NCI-H526 treated with DMSO at 0.1 percent for 48 hours (cell line): ENCODE data around the gene FN3K.

ENCODE experiments used
- DNase-seq: peaks from one replicate; lab custom pipeline; 2025; lab: John Stamatoyannopoulos, UW

FN3K gene

DNA sequence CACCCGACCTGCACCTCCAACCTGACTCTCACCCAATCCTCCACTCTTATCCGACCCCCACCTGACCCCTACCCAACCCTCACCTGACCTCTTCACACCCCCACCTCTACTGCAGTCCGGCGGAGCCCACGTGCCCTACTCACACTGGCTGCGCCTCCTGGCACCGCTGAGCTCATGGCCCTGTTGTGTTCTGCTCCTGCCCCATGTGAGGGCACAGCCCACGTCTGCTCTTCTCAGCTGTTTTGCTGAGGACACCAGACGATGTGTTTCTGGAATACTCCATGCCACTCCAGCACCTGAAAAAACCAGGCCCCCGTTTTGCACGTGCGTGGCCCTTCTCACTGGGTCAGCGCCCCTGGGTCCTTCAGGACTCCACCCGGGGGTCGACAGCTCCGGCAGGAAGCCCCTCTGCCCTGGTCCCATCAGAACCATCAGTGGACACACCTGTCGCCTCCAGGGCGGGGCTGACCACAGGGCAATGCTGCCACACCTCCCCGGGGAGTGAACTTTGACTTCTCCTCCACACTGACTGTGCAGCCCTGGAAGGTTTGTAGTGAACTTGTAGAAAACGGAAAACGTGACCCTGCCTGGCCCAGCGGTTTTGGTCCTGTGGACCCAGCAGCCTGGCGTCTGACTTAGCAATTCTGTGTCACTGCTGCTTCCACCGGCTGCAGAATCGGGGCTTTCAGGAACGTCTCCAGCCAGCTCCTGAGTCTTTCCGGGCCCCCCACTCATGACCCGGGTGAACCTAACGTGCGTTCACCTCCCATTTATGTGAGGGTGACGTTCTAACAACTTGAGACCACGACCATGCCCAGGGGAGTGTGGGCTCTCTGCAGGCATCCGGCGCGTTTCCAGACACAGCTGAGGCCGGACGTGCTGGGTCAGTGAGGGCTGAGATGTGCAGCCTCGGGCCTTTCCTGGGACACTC lies 31.2 kb upstream of the FN3K start:
- no peak for DNase-seq

DNA sequence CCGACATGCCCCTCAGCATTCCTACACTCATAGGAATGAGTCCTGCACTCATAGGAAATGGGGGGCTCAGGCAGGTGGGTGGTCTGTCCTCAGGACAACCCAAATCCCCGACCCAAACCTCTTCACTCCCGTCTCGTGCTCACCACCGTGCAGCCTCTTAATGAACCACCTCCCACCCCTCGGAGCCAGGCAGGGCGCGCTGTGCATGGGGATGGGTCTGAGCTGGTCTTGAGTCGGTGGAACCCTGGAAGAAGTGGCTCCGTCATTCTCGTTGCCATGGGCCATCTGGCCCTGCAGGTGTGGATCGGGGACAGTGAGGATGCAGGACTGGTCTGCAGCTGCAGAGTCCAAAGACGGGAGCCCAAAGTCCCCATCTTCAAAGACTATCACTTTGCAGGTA lies 30.5 kb upstream of the FN3K start:
- DNase-seq: no peak

DNA sequence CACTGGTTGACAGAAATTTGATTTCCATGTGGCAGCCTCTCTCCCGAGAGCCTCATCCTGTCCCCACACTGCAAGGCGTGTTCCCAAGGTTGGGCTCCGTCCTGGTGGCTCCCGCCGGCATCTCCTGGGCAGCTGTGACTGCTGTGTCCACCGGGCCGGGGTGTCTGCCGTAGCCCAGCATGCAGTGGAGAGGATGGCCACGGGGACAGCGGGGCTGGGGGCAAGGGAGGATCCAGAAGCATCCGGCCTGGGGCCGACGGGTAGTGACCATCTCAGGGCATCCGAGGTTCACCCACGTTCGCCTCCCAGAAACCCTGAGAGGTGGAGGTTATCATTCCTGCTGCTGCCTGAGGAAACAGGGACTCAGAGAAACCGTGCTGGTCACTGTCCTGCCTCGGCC lies 29.7 kb upstream of the FN3K start:
- no peak for DNase-seq

DNA sequence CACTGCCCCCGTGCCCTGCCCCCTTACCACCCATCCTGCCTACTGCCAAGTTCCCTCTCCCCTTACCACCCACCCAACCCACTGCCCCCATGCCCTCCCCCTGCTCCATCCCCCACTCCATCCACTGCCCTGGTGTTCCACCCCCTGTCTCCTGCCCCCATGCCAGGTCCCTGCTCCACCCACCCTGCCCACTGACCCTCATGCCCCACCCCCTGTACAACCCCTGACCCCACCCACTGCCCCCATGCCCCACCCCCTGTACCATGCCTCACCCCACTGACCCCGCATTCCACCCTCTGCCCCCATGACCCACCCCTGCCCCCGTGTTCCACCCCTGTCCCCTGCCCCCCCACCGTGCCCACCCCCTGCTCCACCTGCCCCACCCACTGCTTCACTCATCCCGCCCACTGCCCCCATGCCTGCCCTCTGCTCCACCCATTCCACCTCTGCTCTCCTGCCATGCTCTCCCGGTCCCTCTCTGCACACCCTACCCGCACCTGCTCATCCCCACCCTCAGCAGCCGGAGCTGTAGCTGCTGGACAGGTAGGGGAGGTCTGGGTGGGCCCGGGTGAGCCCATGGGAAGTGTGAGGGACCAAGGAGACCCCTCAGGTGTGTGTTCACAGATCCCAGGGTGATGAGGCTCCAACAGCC lies 26.3 kb upstream of the FN3K start:
- DNase-seq: no peak

DNA sequence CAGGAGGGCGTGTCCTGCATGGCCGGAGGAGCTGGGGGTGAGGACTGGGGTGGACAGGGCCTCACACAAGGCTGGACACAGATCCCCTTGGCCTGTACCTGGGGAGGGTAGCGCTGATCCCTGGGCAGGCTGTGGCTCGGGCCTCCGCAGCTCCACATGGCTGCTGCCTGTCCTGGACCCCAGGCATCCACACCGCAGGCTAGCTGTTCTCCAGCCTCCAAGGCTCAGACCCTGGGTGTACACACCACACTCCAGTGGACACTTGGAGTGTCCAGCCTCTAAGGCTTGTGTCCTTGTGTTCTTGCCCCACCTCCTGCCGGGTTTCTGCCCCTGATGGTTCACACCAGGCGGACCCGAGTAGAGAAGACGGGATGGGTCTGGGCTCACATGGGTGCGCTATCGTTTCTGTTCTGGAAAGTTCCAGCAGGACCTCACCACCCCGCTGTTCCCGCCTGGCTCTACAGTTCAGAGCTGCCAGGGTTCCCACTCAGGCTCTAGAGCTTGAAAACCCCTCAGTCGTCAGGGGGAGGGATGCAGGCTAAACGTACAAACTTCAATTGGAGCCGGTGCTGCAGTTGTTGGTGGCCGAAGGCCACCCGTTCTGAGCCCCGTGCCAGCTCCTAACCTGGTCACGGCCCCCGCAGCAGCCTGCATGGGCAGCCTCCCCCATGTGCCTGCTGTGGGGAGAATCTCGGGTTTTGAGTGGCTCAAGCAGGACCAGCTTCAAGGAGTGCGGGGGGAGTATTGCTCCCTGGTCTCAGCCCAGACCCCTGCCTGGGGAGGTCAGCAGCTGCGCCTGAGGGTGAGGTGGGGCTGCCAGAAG lies 25.5 kb upstream of the FN3K start:
- no peak for DNase-seq

DNA sequence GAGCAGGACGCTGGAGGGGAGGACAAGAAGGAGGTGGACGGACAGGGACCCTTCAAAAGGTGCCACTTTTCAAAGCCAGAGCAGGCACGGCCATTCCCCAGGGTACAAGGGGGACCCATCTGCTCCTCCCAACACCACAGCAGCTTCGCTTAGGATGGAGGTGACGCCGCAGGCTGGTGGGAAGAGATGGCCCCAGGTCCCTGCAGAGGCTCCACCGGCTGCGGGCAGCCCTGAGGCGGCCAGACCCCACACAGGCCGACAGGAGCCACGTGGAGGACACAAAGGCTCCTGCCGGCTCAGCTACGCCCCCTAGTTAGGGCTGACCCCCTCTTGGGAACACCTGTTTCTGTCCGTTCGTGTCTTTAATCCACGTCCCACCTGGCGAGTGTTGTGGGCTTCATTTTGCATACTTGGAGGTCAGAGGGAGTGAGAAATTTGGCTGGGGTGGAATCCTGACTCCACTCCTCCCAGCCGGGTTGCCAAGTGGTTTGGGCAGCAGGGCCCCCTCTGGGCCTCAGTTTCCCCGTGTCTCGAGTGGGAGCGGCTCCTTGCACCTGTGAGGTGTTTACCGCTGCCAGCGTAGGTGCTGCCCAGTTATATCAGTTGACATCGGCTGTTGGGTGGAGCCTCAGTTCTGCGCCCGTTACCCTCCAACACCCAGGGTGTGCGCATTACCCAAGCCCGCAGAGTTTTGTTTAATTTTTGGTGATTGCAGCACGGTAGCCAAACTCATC lies 24.7 kb upstream of the FN3K start:
- no peak for DNase-seq

DNA sequence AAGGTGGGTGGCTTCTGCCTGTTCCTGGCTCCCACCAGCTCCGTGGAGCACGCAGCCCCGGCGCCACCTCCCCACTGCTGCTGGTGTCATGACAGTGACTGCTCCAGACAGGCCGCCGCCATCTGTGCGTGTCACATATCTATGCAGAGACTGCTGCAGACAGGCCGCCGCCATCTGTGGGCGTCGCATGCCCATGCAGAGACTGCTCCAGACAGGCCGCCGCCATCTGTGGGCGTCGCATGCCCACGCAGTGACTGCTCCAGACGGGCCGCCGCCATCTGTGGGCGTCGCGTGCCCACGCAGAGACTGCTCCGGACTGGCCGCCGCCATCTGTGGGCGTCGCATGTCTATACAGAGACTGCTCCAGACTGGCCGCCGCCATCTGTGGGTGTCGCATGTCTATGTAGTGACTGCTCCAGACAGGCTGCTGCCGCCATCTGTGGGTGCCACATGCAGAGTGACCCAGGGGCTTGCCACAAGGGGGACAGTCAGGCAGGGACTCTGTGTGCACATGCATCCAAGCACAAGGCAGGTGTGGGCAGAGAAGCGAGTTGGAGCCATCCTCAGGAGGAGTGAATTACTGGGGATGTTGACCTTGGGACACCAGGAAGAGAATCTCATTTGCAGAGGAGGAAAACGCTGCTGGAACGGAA lies 22.2 kb upstream of the FN3K start:
- no peak for DNase-seq

DNA sequence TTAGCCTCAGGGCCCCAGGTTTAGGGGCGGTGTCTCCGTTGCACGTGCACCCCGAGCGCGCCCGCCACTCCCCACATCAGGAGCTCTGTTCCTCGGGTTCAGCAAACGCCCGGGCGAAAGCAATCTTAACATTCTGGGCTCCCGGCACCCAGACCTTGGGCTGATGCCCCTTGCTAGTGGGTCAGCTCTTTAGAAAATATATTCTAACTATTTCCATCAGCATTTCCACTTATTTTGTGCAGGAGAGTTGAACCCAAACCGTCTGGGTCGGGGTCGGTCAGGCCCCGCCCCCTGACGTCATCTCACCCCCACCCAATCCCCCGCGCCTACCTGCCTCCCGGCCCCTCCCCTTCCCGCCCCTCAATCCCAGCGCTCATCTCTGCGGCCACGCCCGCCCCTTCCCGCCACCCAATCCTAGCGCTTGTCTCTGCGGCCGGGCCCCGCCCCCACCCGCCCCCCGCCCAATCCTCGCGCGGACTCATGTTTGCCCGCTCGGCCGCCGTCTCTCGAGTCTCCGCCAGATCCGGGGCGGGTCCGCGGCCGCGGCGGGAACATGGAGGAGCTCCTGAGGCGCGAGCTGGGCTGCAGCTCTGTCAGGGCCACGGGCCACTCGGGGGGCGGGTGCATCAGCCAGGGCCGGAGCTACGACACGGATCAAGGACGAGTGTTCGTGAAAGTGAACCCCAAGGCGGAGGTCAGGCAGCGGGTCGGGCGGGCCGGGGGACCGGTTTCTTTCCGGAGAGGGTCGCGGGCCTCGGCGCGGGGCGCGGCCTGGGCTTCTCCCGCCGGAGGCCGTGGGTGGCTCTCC lies 19.0 kb upstream of the FN3K start, which contains the start of gene FN3KRP:
Gene FN3KRP (plus strand): TSS at position 504 of the 808 bp plus-strand sequence. CDS start 50 bp downstream, at position 554.
- DNase-seq: peak; percentile 89

DNA sequence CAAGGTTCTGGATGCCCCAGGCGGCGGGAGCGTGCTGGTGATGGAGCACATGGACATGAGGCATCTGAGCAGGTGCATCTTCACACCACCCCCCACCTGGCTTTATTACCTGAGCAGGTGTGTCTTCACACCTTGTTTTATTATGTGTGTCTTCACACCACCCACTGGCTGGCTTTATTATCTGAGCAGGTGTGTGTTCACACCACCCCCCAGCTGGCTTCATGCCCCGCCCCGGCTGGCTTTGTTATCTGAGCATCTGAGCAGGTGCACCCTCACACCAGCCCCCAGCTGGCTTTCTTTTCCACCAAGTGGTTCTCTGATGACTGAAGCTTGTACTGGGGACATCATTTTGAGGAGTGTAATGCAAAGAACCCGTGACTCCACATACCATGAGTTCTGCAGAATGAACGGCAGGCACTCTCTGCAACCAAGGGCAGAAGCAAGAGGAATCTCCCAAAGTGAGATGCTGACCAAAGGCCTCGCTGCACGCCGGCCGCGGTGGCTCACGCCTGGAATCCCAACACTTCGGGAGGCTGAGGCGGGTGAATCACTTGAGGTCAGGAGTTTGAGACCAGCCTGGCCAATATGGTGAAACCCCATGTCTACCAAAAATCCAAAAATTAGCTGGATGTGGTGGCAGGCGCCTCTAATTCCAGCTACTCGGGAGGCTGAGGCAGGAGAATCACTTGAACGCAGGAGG lies 16.3 kb upstream of the FN3K start:
- no peak for DNase-seq

DNA sequence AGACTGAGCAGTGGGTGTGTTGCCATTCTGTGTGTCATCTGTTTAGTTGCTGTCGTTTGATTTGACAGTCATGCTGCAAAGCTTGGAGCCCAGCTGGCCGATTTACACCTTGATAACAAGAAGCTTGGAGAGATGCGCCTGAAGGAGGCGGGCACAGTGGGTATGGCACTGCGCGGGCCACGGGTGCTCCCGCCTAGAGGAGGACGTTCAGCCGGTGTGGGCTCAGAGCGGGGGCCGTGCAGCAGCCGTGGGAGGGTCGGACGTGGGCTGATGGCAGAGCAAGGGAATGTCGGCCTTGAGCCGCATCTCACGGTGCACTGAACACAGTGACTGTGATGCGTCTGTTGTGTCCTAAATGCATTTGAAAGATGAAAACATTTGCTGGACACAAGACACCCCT lies 15.2 kb upstream of the FN3K start:
- no peak for DNase-seq

DNA sequence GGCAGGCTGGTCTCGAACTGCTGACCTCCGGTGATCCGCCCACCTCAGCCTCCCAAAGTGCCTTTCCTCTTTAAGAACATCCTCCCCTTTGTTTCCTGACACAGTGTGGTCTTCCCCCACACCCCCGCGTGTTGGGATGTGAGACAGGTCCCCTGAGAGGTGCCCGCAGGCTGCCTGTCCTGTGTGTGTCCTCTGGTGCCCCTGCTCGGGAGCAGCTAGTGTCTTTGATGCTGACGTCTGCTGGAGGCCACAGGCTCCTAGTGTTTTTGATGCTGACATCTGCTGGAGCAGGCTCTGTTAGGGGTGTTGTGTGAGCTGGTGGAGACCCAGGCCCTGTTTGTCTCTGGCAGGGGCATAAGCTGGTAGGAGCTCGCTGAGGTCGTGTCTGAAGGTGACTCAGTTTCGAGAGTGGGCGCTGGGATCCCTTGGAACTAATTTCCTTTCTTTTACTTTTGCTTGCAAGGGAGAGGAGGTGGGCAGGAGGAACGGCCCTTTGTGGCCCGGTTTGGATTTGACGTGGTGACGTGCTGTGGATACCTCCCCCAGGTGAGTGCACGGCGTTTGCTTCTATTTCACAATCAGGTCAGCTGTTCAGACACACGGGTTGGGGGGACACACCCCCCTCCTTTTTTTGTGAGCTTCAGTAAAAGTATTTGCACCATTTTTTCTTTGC lies 12.9 kb upstream of the FN3K start:
- no peak for DNase-seq

DNA sequence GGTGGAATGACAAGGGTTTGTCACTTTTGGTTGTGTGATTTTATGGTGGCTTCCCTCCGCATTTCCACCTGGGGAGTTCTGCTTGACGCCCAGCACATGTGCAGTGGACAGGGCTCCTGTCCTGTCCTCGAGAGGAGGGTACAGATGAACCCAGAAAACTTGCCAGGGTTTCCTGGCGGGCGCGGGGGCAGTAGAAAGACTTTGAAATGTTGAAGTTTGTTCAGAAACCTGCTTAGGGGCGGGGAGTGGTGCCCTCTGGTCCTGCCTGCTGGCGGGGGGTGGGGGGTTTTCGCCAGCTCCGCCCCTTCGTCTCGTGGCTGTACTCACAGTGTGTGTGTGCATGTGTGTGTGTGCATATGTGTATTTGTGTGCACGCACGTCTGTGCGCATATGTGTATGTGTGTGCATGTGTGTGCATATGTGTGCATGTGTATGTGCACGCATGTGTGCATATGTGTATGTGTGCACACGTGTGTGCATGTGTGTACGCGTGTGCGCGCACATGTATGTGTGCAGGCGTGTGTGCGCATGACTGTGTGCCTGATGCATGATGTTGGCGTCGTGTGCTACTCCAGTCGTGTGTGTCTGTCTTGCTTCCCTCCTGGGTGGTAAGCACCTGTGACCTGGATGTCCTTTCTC lies 12.1 kb upstream of the FN3K start:
- DNase-seq: no peak

DNA sequence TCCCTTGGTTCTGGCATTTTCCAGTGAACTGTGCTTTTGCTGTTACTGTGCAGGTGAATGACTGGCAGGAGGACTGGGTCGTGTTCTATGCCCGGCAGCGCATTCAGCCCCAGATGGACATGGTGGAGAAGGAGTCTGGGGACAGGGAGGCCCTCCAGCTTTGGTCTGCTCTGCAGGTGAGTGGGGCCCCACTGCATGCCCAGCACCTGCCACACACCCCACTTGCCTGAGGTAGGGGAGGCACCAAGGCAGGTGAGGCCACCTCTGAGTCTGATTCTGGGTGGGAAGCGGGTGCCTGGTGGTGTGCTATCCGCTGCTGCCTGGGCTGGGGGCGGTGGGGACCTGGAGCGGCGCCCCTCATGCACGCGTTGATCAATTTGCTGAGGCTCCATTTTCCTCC lies 9.0 kb upstream of the FN3K start:
- no peak for DNase-seq

DNA sequence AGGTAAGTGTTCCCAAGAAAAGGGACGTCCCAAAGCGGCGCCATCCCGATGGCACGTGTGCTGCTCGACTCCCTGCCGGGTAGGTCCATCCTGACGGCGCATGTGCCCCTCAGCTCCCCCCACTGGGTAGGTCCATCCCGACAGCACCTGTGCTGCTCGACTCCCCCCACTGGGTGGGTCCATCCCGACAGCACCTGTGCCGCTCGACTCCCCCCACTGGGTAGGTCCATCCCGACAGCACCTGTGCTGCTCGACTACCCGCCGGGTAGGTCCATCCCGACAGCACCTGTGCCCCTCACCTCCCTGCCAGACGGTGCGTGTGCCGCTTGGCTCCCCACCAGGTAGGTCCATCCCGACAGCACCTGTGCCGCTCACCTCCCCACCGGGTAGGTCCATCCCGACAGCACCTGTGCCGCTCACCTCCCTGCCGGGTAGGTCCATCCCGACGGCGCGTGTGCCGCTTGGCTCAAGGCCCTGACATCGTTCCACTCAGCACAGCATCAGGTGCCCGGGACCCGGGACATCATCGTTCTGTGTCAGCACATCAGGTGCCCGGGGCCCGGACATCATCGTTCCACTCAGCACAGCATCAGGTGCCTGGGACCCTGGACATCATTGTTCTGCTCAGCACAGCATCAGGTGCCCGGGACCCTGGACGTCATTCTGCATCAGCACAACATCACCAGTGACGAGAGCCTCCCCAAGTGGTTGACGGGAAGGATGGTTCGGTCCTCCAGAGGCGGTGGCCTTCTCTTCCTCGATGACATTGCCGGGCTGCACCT lies 5.7 kb upstream of the FN3K start:
- no peak for DNase-seq

DNA sequence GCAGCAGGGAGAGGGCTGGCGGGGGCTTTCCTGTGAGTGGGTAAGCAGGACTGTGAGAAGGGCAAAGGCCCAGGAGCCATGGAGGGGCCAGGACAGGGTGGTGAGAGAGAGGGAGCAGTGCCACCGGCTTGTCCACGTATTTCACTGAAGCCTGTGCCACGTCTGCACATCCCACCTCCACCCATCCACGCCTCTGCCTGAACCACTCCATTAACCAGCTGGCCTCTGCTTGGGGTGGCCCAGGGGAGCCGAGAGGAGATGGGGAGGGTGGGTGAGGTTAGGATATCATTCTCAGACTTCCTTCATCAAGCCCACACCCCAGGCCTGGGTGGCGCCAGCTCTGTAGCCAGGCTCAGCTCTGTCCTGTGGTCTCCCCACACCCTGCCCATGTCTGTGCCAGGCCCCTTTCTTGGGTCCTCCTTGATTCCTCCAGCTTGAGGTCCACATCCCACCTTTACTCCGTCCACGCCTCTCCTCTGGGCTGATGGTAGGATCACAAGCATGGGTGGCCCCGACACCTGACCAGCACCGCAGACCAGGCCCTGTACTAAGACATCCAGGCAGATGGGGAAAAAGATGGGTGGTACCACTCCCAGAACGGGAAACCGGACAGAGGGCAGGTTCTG lies 3.2 kb upstream of the FN3K start:
- DNase-seq: no peak

DNA sequence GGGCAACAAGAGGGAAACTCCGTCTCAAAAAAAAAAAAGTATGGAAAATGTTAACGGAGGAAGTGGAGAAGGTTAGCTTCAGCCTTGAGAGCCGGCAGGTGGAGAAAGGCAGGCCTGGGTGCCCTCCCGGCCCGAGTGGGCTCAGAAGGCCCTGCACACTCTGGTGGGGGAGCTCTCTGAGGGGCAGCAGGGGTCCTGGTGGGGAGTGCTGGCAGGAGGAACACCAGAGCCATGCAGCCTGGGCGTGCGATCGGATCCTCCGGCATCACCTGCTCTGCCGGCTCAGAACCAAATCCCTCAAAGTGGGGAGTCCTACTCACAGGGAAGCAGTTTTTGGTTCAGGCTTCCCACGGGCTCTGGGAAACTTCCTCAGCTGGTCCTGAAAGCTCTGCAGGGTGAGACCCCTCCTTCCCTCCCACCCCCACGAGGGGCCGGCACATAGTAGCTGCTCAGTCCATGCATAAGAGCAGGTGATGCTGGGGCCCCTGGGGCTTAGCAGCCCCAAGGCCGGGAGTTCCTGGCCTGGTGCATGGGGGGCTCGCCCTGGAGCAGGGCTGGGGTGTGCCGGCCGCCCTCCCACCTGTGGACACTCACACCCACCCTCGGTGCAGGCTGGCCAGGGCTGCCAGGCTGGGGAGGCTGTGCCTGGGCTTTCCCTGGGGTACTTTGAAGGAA lies 1.2 kb downstream of the FN3K start:
- DNase-seq: no peak
